Measurements from ENCODE around the gene TAF12.

TAF12 gene

DNA sequence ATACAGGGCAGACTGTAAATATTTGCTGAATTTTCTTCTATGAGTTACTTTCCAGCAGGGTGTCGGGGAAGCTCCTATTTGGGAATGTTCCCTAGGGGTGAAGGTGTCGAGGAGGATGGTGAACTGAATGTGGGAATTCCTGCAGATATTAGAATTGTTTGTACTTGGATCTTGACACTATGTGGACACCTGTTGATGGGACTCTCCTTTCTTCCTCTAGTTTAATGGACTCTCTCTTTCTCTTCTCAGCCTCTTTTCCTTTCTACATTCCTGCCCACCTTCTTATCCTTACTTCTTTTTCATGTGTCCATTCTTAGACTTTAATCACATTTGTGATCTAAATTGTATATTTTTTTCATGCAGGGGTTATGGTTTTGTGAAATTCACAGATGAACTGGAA, 75.9 kb downstream of the TAF12 start:
- Histone ChIP-seq H3K4me3 (ENCODE audit: low read length) (no peak overlapping the region), H3K9ac (ENCODE audit: low read length) (no peak overlapping the region), H2AFZ (ENCODE audit: low read depth, low read length) (no peak overlapping the region), H3K9me3 (ENCODE audit: insufficient read depth, low read length) (no peaks in the 10 kb centered on the region), H3K27me3 (ENCODE audit: low read depth, low read length) (no peaks in the 10 kb centered on the region), H3K4me2 (ENCODE audit: low read length) (no peak overlapping the region), H4K20me1 (ENCODE audit: insufficient read depth, low read length) (no peaks in the 10 kb centered on the region), H3K79me2 (ENCODE audit: low read length) (no peaks in the 10 kb centered on the region), H3K36me3 (replicated peaks; ENCODE audit: low read depth, low read length) (peaks cover 6% of the 10 kb centered on the region), H3K4me1 (ENCODE audit: low read length) (no peaks in the 10 kb centered on the region), H3K27ac (ENCODE audit: low read length) (no peak overlapping the region)
- TF ChIP-seq, protein P1, sequence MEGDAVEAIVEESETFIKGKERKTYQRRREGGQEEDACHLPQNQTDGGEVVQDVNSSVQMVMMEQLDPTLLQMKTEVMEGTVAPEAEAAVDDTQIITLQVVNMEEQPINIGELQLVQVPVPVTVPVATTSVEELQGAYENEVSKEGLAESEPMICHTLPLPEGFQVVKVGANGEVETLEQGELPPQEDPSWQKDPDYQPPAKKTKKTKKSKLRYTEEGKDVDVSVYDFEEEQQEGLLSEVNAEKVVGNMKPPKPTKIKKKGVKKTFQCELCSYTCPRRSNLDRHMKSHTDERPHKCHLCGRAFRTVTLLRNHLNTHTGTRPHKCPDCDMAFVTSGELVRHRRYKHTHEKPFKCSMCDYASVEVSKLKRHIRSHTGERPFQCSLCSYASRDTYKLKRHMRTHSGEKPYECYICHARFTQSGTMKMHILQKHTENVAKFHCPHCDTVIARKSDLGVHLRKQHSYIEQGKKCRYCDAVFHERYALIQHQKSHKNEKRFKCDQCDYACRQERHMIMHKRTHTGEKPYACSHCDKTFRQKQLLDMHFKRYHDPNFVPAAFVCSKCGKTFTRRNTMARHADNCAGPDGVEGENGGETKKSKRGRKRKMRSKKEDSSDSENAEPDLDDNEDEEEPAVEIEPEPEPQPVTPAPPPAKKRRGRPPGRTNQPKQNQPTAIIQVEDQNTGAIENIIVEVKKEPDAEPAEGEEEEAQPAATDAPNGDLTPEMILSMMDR (IDR thresholded peaks at IDR 0.05; ENCODE audit: low read depth, low read length), result no peak
- TF ChIP-seq EZH2phosphoT487 (IDR thresholded peaks at IDR 0.05; ENCODE audit: low read depth), result no peak

DNA sequence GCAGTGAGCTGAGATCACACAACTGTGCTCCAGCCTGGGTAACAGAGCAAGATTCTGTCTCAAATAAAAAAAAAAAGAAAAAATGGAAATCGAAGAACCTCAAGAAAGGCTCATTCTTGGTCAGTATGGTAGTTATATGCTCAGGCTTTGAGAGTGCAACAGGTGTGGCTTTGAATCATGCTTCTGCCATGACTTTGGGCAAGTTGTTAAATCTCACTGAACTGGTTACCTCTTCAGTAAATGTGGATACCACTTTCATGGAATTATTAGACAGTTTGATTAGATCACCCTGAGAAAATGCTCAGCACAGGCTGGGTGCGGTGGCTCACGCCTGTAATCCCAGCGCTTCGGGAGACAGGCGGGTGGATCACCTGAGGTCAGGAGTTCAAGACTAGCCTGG, 77.1 kb downstream of the TAF12 start:
- TF ChIP-seq, protein P1 (IDR thresholded peaks at IDR 0.05; ENCODE audit: low read depth, low read length), result no peak
- TF ChIP-seq EZH2phosphoT487 (IDR thresholded peaks at IDR 0.05; ENCODE audit: low read depth), result no peak
- H3K27me3 ChIP-seq (ENCODE audit: low read depth, low read length), result no peaks in the 10 kb centered on the region
- no peaks in the 10 kb centered on the region for H3K79me2 ChIP-seq (ENCODE audit: low read length)
- H4K20me1 ChIP-seq (ENCODE audit: insufficient read depth, low read length), result no peaks in the 10 kb centered on the region
- no peak overlapping the region for H3K27ac ChIP-seq (ENCODE audit: low read length)
- no peak overlapping the region for H3K9ac ChIP-seq (ENCODE audit: low read length)
- no peak overlapping the region for H3K4me2 ChIP-seq (ENCODE audit: low read length)
- no peaks in the 10 kb centered on the region for H3K4me1 ChIP-seq (ENCODE audit: low read length)
- no peaks in the 10 kb centered on the region for H3K9me3 ChIP-seq (ENCODE audit: insufficient read depth, low read length)
- H3K4me3 ChIP-seq (ENCODE audit: low read length), result no peak overlapping the region
- peaks cover 10% of the 10 kb centered on the region for H3K36me3 ChIP-seq (replicated peaks; ENCODE audit: low read depth, low read length)
- no peak overlapping the region for H2AFZ ChIP-seq (ENCODE audit: low read depth, low read length)

DNA sequence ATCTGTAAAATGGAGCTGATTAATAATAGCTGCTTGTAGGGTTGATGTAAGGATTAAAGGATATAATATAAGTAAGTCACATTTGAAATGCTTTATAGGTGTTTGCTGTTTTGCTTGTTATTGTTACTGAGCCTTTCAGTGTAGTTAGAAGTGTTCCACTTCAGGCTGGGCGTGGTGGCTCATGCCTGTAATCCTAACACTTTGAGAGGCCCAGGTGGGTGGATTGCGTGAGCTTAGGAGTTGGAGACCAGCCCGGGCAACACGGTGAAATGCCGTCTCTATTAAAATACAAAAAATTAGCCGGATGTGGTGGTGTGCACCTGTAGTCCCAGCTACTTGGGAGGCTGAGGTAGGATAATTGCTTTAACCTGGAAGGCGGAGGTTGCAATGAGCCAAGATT, 77.8 kb downstream of the TAF12 start:
- Histone ChIP-seq H3K9me3 (ENCODE audit: insufficient read depth, low read length) (no peaks in the 10 kb centered on the region), H3K36me3 (replicated peaks; ENCODE audit: low read depth, low read length) (peaks cover 10% of the 10 kb centered on the region), H3K27ac (ENCODE audit: low read length) (no peak overlapping the region), H3K9ac (ENCODE audit: low read length) (no peak overlapping the region), H3K27me3 (ENCODE audit: low read depth, low read length) (no peaks in the 10 kb centered on the region), H4K20me1 (ENCODE audit: insufficient read depth, low read length) (no peaks in the 10 kb centered on the region), H3K79me2 (ENCODE audit: low read length) (no peaks in the 10 kb centered on the region), H3K4me3 (ENCODE audit: low read length) (no peak overlapping the region), H2AFZ (ENCODE audit: low read depth, low read length) (no peak overlapping the region), H3K4me1 (ENCODE audit: low read length) (no peaks in the 10 kb centered on the region), H3K4me2 (ENCODE audit: low read length) (no peak overlapping the region)
- TF ChIP-seq, protein P1 (IDR thresholded peaks at IDR 0.05; ENCODE audit: low read depth, low read length), result no peak
- TF ChIP-seq EZH2phosphoT487 (IDR thresholded peaks at IDR 0.05; ENCODE audit: low read depth), result no peak

DNA sequence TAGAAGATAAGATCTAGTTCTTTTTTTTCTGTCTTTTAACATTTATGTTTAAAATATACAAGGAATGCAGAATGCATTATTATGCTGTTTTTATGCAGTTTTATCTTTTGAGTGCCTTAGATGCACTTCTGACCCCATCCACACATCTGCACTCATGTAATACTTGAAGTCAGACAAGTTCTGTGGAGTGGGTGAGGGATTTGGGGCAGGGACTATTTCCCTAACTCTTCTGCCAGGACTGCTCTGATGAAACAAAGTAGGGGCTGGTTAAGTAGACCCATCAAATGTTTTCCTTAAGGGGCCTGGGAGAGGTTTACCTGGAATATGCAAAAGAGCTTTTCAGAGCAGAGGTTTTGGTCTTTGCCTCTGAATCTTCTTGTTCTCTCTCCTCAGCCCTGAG, 78.6 kb downstream of the TAF12 start:
- H2AFZ ChIP-seq (ENCODE audit: low read depth, low read length), result no peak overlapping the region
- H3K79me2 ChIP-seq (ENCODE audit: low read length), result no peaks in the 10 kb centered on the region
- H3K9ac ChIP-seq (ENCODE audit: low read length), result no peak overlapping the region
- no peaks in the 10 kb centered on the region for H3K27me3 ChIP-seq (ENCODE audit: low read depth, low read length)
- no peaks in the 10 kb centered on the region for H3K4me1 ChIP-seq (ENCODE audit: low read length)
- H3K27ac ChIP-seq (ENCODE audit: low read length), result no peak overlapping the region
- no peak for TF ChIP-seq EZH2phosphoT487 (IDR thresholded peaks at IDR 0.05; ENCODE audit: low read depth)
- TF ChIP-seq, protein P1 (IDR thresholded peaks at IDR 0.05; ENCODE audit: low read depth, low read length), result no peak
- H4K20me1 ChIP-seq (ENCODE audit: insufficient read depth, low read length), result no peaks in the 10 kb centered on the region
- no peak overlapping the region for H3K4me3 ChIP-seq (ENCODE audit: low read length)
- H3K4me2 ChIP-seq (ENCODE audit: low read length), result no peak overlapping the region
- H3K36me3 ChIP-seq (replicated peaks; ENCODE audit: low read depth, low read length), result peaks cover 10% of the 10 kb centered on the region
- H3K9me3 ChIP-seq (ENCODE audit: insufficient read depth, low read length), result no peaks in the 10 kb centered on the region

Data from OCI-LY3 (cell line).